Liver (tissue), 9 donors: ENCODE measurements around the gene KDM3A. TPM values are rescaled to one million over a fixed set of nuclear protein-coding genes. Genes with fewer than 3 reads are reported as not detected.

ENCODE experiments used
- DNase-seq: peaks from one replicate; pipeline ENCODE4 v3.0.0-alpha.2; 2017; ENCODE audit warnings: low spot score
- H3K27ac ChIP-seq, 2 donors: one replicate each; pipeline ENCODE4 v1.7.0; 2013; ENCODE audit warnings: inconsistent platforms in 2 of 2, low read length in 2 of 2, control low read depth in 1 of 2, low read depth in 1 of 2, mild to moderate bottlenecking in 1 of 2
- H3K27me3 ChIP-seq, 4 donors: one replicate each; pipeline versions ENCODE4 v1.6.1 to v1.7.0; 2013; ENCODE audit warnings: low read length in 3 of 4, inconsistent platforms in 1 of 4, mild to moderate bottlenecking in 1 of 4, moderate library complexity in 1 of 4; ENCODE audit not compliant: control insufficient read depth in 4 of 4, insufficient read depth in 4 of 4
- H3K36me3 ChIP-seq, 4 donors: one replicate each; pipeline versions ENCODE4 v1.6.1 to v1.7.0; 2013; ENCODE audit warnings: low read length in 3 of 4, mild to moderate bottlenecking in 3 of 4, low read depth in 1 of 4, moderate library complexity in 1 of 4; ENCODE audit not compliant: control insufficient read depth in 4 of 4, insufficient read depth in 3 of 4
- H3K4me1 ChIP-seq, 4 donors: one replicate each; pipeline versions ENCODE4 v1.6.1 to v1.7.0; 2013; ENCODE audit warnings: low read length in 3 of 4, mild to moderate bottlenecking in 3 of 4, moderate library complexity in 1 of 4; ENCODE audit not compliant: control insufficient read depth in 4 of 4, insufficient read depth in 4 of 4
- H3K4me3 ChIP-seq, 3 donors: one replicate each; pipeline versions ENCODE4 v1.6.1 to v1.7.0; 2013; ENCODE audit warnings: low read length in 3 of 3, control low read depth in 1 of 3, low read depth in 1 of 3, mild to moderate bottlenecking in 1 of 3
- H3K9ac ChIP-seq, 2 donors: one replicate each; pipeline ENCODE4 v1.7.0; 2013; ENCODE audit warnings: low read length in 2 of 2, mild to moderate bottlenecking in 2 of 2, moderate library complexity in 2 of 2, control low read depth in 1 of 2, low read depth in 1 of 2
- H3K9me3 ChIP-seq, 4 donors: one replicate each; pipeline versions ENCODE4 v1.6.1 to v1.7.0; 2013; ENCODE audit warnings: low read length in 3 of 4; ENCODE audit not compliant: control insufficient read depth in 4 of 4
- ATF3 ChIP-seq: IDR thresholded peaks from 2 replicates; pipeline ENCODE4 v1.6.1; 2016; ENCODE audit warnings: antibody characterized with exemption
- CTCF ChIP-seq: fragments of 150-350 bp; IDR thresholded peaks from 2 replicates; pipeline ENCODE4 v1.5.1; 2017; ENCODE audit warnings: improper control_type of control experiment, low read depth, low read length; ENCODE audit not compliant: missing input control
- EGR1 ChIP-seq, 2 donors: IDR thresholded peaks; 2 replicates each; pipeline ENCODE4 v1.6.1; 2016 to 2018; ENCODE audit warnings: antibody characterized with exemption in 2 of 2, low read depth in 2 of 2
- FOXA1 ChIP-seq: IDR thresholded peaks from 2 replicates; pipeline ENCODE4 v1.6.1; 2016; ENCODE audit warnings: antibody characterized with exemption
- FOXA2 ChIP-seq: IDR thresholded peaks from 2 replicates; pipeline ENCODE4 v1.6.1; 2016; ENCODE audit warnings: antibody characterized with exemption
- GABPA ChIP-seq, 2 donors: IDR thresholded peaks in 1 of 2; conservative IDR thresholded peaks in 1 of 2; 2 replicates each; pipeline ENCODE4 v1.6.1; 2016; ENCODE audit warnings: antibody characterized with exemption in 2 of 2, mild to moderate bottlenecking in 1 of 2, moderate library complexity in 1 of 2
- HNF4A ChIP-seq, 2 donors: conservative IDR thresholded peaks; 2 replicates each; pipeline ENCODE4 v1.6.1; 2016; ENCODE audit warnings: antibody characterized with exemption in 2 of 2, mild to moderate bottlenecking in 2 of 2
- HNF4G ChIP-seq: IDR thresholded peaks from 2 replicates; pipeline ENCODE4 v1.6.1; 2016; ENCODE audit warnings: antibody characterized with exemption
- JUND ChIP-seq, 2 donors: IDR thresholded peaks; 2 replicates each; pipeline ENCODE4 v1.6.1; 2016; ENCODE audit warnings: antibody characterized with exemption in 2 of 2
- MAX ChIP-seq: IDR thresholded peaks from 2 replicates; pipeline ENCODE4 v1.6.1; 2016; ENCODE audit warnings: antibody characterized with exemption
- NR2F2 ChIP-seq: IDR thresholded peaks from 2 replicates; pipeline ENCODE4 v1.6.1; 2016; ENCODE audit warnings: antibody characterized with exemption
- RAD21 ChIP-seq, 2 donors: IDR thresholded peaks; 2 replicates each; pipeline ENCODE4 v1.6.1; 2016; ENCODE audit warnings: antibody characterized with exemption in 2 of 2, mild to moderate bottlenecking in 2 of 2
- REST ChIP-seq: IDR thresholded peaks from 2 replicates; pipeline ENCODE4 v1.6.1; 2016; ENCODE audit warnings: antibody characterized with exemption, mild to moderate bottlenecking
- RXRA ChIP-seq, 2 donors: IDR thresholded peaks; 2 replicates each; pipeline ENCODE4 v1.6.1; 2017 to 2018; ENCODE audit warnings: antibody characterized with exemption in 2 of 2, mild to moderate bottlenecking in 1 of 2
- SP1 ChIP-seq: IDR thresholded peaks from 2 replicates; pipeline ENCODE4 v1.6.1; 2018; ENCODE audit warnings: antibody characterized with exemption, mild to moderate bottlenecking
- TAF1 ChIP-seq: conservative IDR thresholded peaks from 2 replicates; pipeline ENCODE4 v1.6.1; 2016; ENCODE audit warnings: antibody characterized with exemption, mild to moderate bottlenecking
- YY1 ChIP-seq: IDR thresholded peaks from 2 replicates; pipeline ENCODE4 v1.6.1; 2016; ENCODE audit warnings: antibody characterized with exemption, mild to moderate bottlenecking
- ZBTB33 ChIP-seq: IDR thresholded peaks from 2 replicates; pipeline ENCODE4 v1.6.1; 2016; ENCODE audit warnings: antibody characterized with exemption
- WGBS: extraction: QIAGEN DNeasy Blood & Tissue Kit; methylation state at CpG from one replicate; pipeline ENCODE4 v1.1.7; 2013; 5-methylcytosine and 5-hydroxymethylcytosine counted together
- polyA plus RNA-seq, 2 donors: library from polyadenylated mRNA; stranded (reverse) in 1 of 2; unstranded in 1 of 2; fragments of 200-250 nt in 1 of 2; fragments of >200 nt in 1 of 2; fragmentation: Nextera tagmentation in 1 of 2; extraction: Ambion mirVana in 1 of 2; gene quantifications; one replicate each; pipeline versions ENCODE4 v1.2.1 to v1.2.3, GENCODE V29; 2013 to 2015
- total RNA-seq, 2 donors: library from RNA; depleted of rRNA; stranded (reverse); fragments of >200 nt; gene quantifications; one replicate each; pipeline ENCODE4 v1.2.3, GENCODE V29; 2014
- donor health status: healthy.
- donor health status: healthy.
- donor health status: healthy.
- donor health status: healthy.
- donor health status: healthy.

Gene KDM3A
- total RNA-seq (10 to 100 TPM; 11.2 to 19.8 TPM), polyA plus RNA-seq (1 to 10 TPM; 3.9 to 5.4 TPM)

- Histone ChIP-seq H3K27me3 (no peaks in the 10 kb centered on the region), H3K9me3 (peaks cover 3 to 37% (median 9%) of the 10 kb centered on the region in 4 donors), H3K36me3 (no peaks in the 10 kb centered on the region), H3K4me1 (peaks cover 0 to 17% (median 9%) of the 10 kb centered on the region in 4 donors), H3K9ac (peak within 1 kb of the TSS; percentile 74 to 95), H3K4me3 (peak within 1 kb of the TSS; percentile 91 to 96 (median 92)), H3K27ac (peak within 1 kb of the TSS; percentile 76 to 98)
- under 1% methylated on average over 51 of the region's 51 CpGs for WGBS
- DNase-seq: peak; percentile 99
- TF ChIP-seq HNF4A (conservative IDR thresholded peaks at IDR 0.05): peak; percentile 48 to 53
- peak; percentile 72 for TF ChIP-seq ATF3
- peak; percentile 92 for TF ChIP-seq NR2F2
- peak; percentile 31 to 67 for TF ChIP-seq JUND (IDR thresholded peaks at IDR 0.05)
- TF ChIP-seq REST: peak; percentile 82
- TF ChIP-seq SP1: peak; percentile 92
- TF ChIP-seq RXRA (IDR thresholded peaks at IDR 0.05): peak; percentile 80 to 85
- no peak for TF ChIP-seq CTCF
- peak in 1 of 2 donors; percentile 19 for TF ChIP-seq RAD21 (IDR thresholded peaks at IDR 0.05)
- TF ChIP-seq HNF4G: peak; percentile 27
- peak; percentile 61 for TF ChIP-seq FOXA2
- TF ChIP-seq ZBTB33: peak; percentile 79
- TF ChIP-seq EGR1 (IDR thresholded peaks at IDR 0.05; ENCODE audit: low read depth in 2 of 2): peak; percentile 72 to 86
- peak; percentile 99 for TF ChIP-seq YY1
- peak; percentile 35 for TF ChIP-seq FOXA1
- peak; percentile 59 for TF ChIP-seq TAF1
- peak in 1 of 2 donors; percentile 53 for TF ChIP-seq GABPA (IDR thresholded peaks at IDR 0.05 in 1 of 2, conservative IDR thresholded peaks at IDR 0.05 in 1 of 2)
- TF ChIP-seq MAX: peak; percentile 100
These were observed at the start of gene KDM3A for GRCh38 chr2:86440631-86441391. TSS of gene KDM3A (plus strand) at chr2:86441371. CDS start at chr2:86442048, 677 bp downstream.
